Measurements from ENCODE around the gene FSTL4.

DNA sequence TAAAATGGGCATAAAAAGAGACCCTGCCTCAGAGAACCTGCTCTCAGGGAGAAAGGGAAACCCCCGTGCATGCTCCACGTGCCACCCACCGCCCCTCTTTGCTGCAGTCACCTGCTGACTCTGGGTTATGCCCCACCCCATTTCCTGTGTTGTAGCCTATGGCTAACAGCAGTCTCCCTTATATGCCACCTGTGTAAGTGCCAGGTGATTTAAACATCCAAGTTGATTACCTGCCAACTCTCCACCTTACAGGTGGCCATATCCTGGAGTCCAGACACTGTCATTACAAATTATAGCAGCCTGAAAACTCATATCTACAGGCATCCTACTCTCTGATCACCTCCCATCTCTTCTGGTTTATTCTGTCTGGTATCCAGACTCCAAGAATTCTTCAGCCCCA, 318.0 kb downstream of the FSTL4 start:
- TF ChIP-seq, protein P1, sequence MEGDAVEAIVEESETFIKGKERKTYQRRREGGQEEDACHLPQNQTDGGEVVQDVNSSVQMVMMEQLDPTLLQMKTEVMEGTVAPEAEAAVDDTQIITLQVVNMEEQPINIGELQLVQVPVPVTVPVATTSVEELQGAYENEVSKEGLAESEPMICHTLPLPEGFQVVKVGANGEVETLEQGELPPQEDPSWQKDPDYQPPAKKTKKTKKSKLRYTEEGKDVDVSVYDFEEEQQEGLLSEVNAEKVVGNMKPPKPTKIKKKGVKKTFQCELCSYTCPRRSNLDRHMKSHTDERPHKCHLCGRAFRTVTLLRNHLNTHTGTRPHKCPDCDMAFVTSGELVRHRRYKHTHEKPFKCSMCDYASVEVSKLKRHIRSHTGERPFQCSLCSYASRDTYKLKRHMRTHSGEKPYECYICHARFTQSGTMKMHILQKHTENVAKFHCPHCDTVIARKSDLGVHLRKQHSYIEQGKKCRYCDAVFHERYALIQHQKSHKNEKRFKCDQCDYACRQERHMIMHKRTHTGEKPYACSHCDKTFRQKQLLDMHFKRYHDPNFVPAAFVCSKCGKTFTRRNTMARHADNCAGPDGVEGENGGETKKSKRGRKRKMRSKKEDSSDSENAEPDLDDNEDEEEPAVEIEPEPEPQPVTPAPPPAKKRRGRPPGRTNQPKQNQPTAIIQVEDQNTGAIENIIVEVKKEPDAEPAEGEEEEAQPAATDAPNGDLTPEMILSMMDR (IDR thresholded peaks at IDR 0.05), result no peak
- TF ChIP-seq POLR2A (IDR thresholded peaks at IDR 0.05), result no peak
- TF ChIP-seq POLR2AphosphoS5 (IDR thresholded peaks at IDR 0.05), result no peak

Data from prostate gland (tissue), 2 donors.